ENCODE measurements around the gene TMEM198.

- TF ChIP-seq, protein P1, sequence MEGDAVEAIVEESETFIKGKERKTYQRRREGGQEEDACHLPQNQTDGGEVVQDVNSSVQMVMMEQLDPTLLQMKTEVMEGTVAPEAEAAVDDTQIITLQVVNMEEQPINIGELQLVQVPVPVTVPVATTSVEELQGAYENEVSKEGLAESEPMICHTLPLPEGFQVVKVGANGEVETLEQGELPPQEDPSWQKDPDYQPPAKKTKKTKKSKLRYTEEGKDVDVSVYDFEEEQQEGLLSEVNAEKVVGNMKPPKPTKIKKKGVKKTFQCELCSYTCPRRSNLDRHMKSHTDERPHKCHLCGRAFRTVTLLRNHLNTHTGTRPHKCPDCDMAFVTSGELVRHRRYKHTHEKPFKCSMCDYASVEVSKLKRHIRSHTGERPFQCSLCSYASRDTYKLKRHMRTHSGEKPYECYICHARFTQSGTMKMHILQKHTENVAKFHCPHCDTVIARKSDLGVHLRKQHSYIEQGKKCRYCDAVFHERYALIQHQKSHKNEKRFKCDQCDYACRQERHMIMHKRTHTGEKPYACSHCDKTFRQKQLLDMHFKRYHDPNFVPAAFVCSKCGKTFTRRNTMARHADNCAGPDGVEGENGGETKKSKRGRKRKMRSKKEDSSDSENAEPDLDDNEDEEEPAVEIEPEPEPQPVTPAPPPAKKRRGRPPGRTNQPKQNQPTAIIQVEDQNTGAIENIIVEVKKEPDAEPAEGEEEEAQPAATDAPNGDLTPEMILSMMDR (IDR thresholded peaks at IDR 0.05): no peak
- TF ChIP-seq EZH2 (IDR thresholded peaks at IDR 0.05; ENCODE audit: borderline replicate concordance, insufficient read depth, low read depth, low read length, poor library complexity, severe bottlenecking): no peak
Measured at GRCh38 chr2:219511547-219512325, 32.1 kb upstream of the TMEM198 start.

Data from B cell (primary cell).